HCT116 (cell line): ENCODE results near the gene FOXO3. TPM values are rescaled to one million over a fixed set of nuclear protein-coding genes. Genes with fewer than 3 reads are reported as not detected.

Source experiments
- ATAC-seq: fragments of 200-7000 bp; cut with Tn5 transposase; 2 replicates; pipeline ENCODE4 v1.9.1; 2020; ENCODE audit warnings: mild to moderate bottlenecking, moderate library complexity
- BruUV-seq: library from RNA; stranded (reverse); fragments of 400-500 nt; replicated peaks from 2 replicates; lab custom pipeline; 2021; lab: Mats Ljungman, UMichigan
- CTCF ChIA-PET: fragments of 300-600 bp; sonication (Branson Sonifier 250); formaldehyde crosslinking; loops from one replicate; lab custom pipeline; 2021; ENCODE audit warnings: antibody characterized with exemption; lab: Charles Lee
- POLR2A ChIA-PET: fragments of 300-600, 350-600 bp; sonication (Branson Sonifier 250); formaldehyde crosslinking; loops from one replicate; lab custom pipeline; 2021; ENCODE audit warnings: antibody characterized with exemption; lab: Charles Lee
- RAD21 ChIA-PET, 2 experiments: fragments of 300-600 bp; sonication (Branson Sonifier 250); formaldehyde crosslinking; loops; one replicate each; lab custom pipeline; 2023; ENCODE audit warnings: low total read pairs in 2 of 2; ENCODE audit not compliant: uncharacterized antibody in 2 of 2, unreplicated experiment in 2 of 2, low non-redundant PET in 1 of 2; lab: Charles Lee
- DNase-seq: peaks from one replicate; pipeline ENCODE4 v3.0.0-alpha.2; 2010; ENCODE audit warnings: low read depth, low spot score
- H2AFZ ChIP-seq: fragments of 200-600 bp; shearing (Covaris generic), sonication (generic); 2 replicates; pipeline ENCODE4 v1.6.1; 2017; ENCODE audit warnings: low read depth, mixed run types, mixed read lengths, antibody characterized with exemption, low read length; ENCODE audit not compliant: poor library complexity, severe bottlenecking
- H3K27ac ChIP-seq: 2 replicates; pipeline ENCODE4 v1.5.1; 2012; ENCODE audit warnings: low read depth, low read length
- H3K27me3 ChIP-seq: fragments of 200-600 bp; sonication (generic); 2 replicates; pipeline ENCODE4 v1.6.1; 2016; ENCODE audit warnings: mixed run types, low read length, mixed read lengths; ENCODE audit not compliant: insufficient read depth
- H3K36me3 ChIP-seq, 2 experiments: fragments of 200-500 bp in 1 of 2; fragments of 200-600 bp in 1 of 2; sonication (Bioruptor generic) in 1 of 2; sonication (generic) in 1 of 2; 2 replicates each; pipeline versions ENCODE4 v1.5.1 to v1.6.1; 2014 to 2016; ENCODE audit warnings: low read length in 2 of 2, inconsistent platforms in 1 of 2, mixed read lengths in 1 of 2, mixed run types in 1 of 2; ENCODE audit not compliant: insufficient read depth in 2 of 2, control insufficient read depth in 1 of 2
- H3K4me1 ChIP-seq, 2 experiments: fragments of 200-600 bp in 1 of 2; sonication (generic) in 1 of 2; 2 replicates each; pipeline versions ENCODE4 v1.5.1 to v1.6.1; 2012 to 2017; ENCODE audit warnings: low read length in 2 of 2, inconsistent platforms in 1 of 2, mild to moderate bottlenecking in 1 of 2, mixed read lengths in 1 of 2, mixed run types in 1 of 2, moderate library complexity in 1 of 2; ENCODE audit not compliant: insufficient read depth in 2 of 2, control insufficient read depth in 1 of 2
- H3K4me2 ChIP-seq: fragments of 200-600 bp; sonication (generic); 2 replicates; pipeline ENCODE4 v1.6.1; 2017; ENCODE audit warnings: mixed run types, low read length, mixed read lengths
- H3K4me3 ChIP-seq, 2 experiments: fragments of 200-600 bp in 1 of 2; sonication (generic) in 1 of 2; replicated peaks in 1 of 2; 2 replicates each; pipeline ENCODE4 v1.5.1; 2011 to 2016; ENCODE audit warnings: low read length in 2 of 2, control low read depth in 1 of 2, low read depth in 1 of 2, mild to moderate bottlenecking in 1 of 2, mixed read lengths in 1 of 2, mixed run types in 1 of 2
- H3K79me2 ChIP-seq: fragments of 200-600 bp; sonication (generic); 2 replicates; pipeline ENCODE4 v1.6.1; 2017; ENCODE audit warnings: mild to moderate bottlenecking, mixed run types, low read length, moderate library complexity, mixed read lengths; ENCODE audit not compliant: insufficient read depth
- H3K9ac ChIP-seq: fragments of 200-600 bp; sonication (generic); 2 replicates; pipeline ENCODE4 v1.6.1; 2016; ENCODE audit warnings: low read length, mixed read lengths
- H3K9me2 ChIP-seq: fragments of 200-600 bp; sonication (generic), shearing (Covaris generic); 2 replicates; pipeline ENCODE4 v1.6.1; 2017; ENCODE audit warnings: mixed run types, mild to moderate bottlenecking, moderate library complexity; ENCODE audit not compliant: insufficient read depth
- H3K9me3 ChIP-seq, 2 experiments: fragments of 200-500 bp in 1 of 2; fragments of 200-600 bp in 1 of 2; sonication (Bioruptor generic) in 1 of 2; sonication (generic) in 1 of 2; 2 replicates each; pipeline ENCODE4 v1.6.1; 2014 to 2017; ENCODE audit warnings: low read length in 2 of 2, mixed read lengths in 2 of 2, inconsistent platforms in 1 of 2, low read depth in 1 of 2, mild to moderate bottlenecking in 1 of 2, mixed run types in 1 of 2, moderate library complexity in 1 of 2; ENCODE audit not compliant: control insufficient read depth in 1 of 2, insufficient read depth in 1 of 2
- H4K20me1 ChIP-seq: fragments of 200-600 bp; sonication (generic), shearing (Covaris generic); 2 replicates; pipeline ENCODE4 v1.6.1; 2017; ENCODE audit warnings: mixed run types, mild to moderate bottlenecking, moderate library complexity; ENCODE audit not compliant: insufficient read depth
- CEBPB ChIP-seq: IDR thresholded peaks from 2 replicates; pipeline ENCODE4 v1.6.1; 2012; ENCODE audit warnings: low read depth
- EGR1 ChIP-seq: IDR thresholded peaks from 2 replicates; pipeline ENCODE4 v1.6.1; 2012; ENCODE audit warnings: low read depth
- ELF1 ChIP-seq: IDR thresholded peaks from 2 replicates; pipeline ENCODE4 v1.6.1; 2012; ENCODE audit warnings: low read depth, borderline replicate concordance
- JUND ChIP-seq: IDR thresholded peaks from 2 replicates; pipeline ENCODE4 v1.6.1; 2012
- POLR2A ChIP-seq: IDR thresholded peaks from 2 replicates; pipeline ENCODE4 v1.7.0; 2011; ENCODE audit warnings: borderline replicate concordance; ENCODE audit not compliant: insufficient read depth, insufficient read length; ENCODE audit errors: extremely low read depth
- SP1 ChIP-seq: IDR thresholded peaks from 2 replicates; pipeline ENCODE4 v1.6.1; 2012; ENCODE audit warnings: low read depth
- YY1 ChIP-seq: IDR thresholded peaks from 2 replicates; pipeline ENCODE4 v1.6.1; 2011; ENCODE audit warnings: low read length, low read depth, moderate library complexity, mild to moderate bottlenecking; ENCODE audit not compliant: insufficient replicate concordance; ENCODE audit errors: extremely low read depth
- intact Hi-C: fragments of 100-400 bp; cut with micrococcal nuclease; formaldehyde crosslinking; loops from 2 replicates; pipeline ENCODE4 v1.10.0; 2022
- total RNA-seq: library from RNA; stranded (reverse); gene quantifications from one replicate; pipeline ENCODE4 v1.2.1, GENCODE V29; 2021; ENCODE audit not compliant: unreplicated experiment
- TF ChIP-seq, protein P1 (sequence below), 3 experiments: fragments of 200-600 bp in 1 of 3; sonication (generic) in 1 of 3; IDR thresholded peaks in 2 of 3; conservative IDR thresholded peaks in 1 of 3; 2 replicates each; pipeline ENCODE4 v1.5.1; 2012 to 2017; ENCODE audit warnings: low read depth in 2 of 3, low read length in 2 of 3, antibody characterized with exemption in 1 of 3, borderline replicate concordance in 1 of 3, control low read depth in 1 of 3, mild to moderate bottlenecking in 1 of 3, mixed read lengths in 1 of 3, mixed run types in 1 of 3, moderate library complexity in 1 of 3; ENCODE audit not compliant: insufficient read depth in 1 of 3

FOXO3 gene
- total RNA-seq, 1 experiment from 2014 or later: 40.0 TPM

DNA sequence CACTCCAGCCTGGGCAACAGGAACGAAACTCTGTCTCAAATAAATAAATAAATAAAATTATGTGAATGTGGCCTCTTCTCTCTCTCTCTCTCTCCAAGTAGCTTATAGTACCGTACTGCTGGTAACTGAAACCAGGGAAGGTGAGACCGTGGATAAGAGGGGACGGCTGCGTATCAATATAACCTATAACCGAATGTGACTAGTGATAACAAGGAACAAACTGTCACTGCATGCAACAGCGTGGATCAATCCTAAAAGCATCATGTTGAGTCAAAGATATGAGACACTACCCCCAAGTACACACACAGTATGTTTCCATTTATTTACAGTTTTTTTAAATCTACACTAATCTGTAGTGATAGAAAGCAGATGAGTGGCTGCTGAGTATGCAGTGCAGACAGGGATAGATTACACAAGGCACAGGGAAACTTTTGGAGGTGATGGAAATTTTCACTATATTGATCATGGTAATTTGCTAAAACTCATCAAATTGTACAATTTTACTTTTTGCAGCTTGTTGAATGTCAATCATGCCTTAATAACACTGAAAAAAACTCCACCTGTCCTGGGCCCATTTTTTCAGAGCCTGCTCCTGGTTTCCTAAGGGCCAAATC is 166.1 kb downstream of the FOXO3 start:
- CTCF ChIA-PET: no interaction called here
- H3K27ac ChIP-seq: no peak overlapping the region
- DNase-seq (no peak), ATAC-seq (no peak)
- no peaks in the 10 kb centered on the region for H3K27me3 ChIP-seq
- RAD21 ChIA-PET: no interaction called here
- BruUV-seq: no TSS peak
- H3K4me2 ChIP-seq: no peak overlapping the region
- POLR2A ChIA-PET: no interaction called here
- no peaks in the 10 kb centered on the region; a peak in 1 of 4 replicates for H3K9me3 ChIP-seq
- H4K20me1 ChIP-seq: no peaks in the 10 kb centered on the region
- no peak overlapping the region for H3K4me3 ChIP-seq
- no peak for TF ChIP-seq POLR2A
- TF ChIP-seq JUND: no peak
- TF ChIP-seq, protein P1, sequence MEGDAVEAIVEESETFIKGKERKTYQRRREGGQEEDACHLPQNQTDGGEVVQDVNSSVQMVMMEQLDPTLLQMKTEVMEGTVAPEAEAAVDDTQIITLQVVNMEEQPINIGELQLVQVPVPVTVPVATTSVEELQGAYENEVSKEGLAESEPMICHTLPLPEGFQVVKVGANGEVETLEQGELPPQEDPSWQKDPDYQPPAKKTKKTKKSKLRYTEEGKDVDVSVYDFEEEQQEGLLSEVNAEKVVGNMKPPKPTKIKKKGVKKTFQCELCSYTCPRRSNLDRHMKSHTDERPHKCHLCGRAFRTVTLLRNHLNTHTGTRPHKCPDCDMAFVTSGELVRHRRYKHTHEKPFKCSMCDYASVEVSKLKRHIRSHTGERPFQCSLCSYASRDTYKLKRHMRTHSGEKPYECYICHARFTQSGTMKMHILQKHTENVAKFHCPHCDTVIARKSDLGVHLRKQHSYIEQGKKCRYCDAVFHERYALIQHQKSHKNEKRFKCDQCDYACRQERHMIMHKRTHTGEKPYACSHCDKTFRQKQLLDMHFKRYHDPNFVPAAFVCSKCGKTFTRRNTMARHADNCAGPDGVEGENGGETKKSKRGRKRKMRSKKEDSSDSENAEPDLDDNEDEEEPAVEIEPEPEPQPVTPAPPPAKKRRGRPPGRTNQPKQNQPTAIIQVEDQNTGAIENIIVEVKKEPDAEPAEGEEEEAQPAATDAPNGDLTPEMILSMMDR (IDR thresholded peaks at IDR 0.05 in 2 of 3, conservative IDR thresholded peaks at IDR 0.05 in 1 of 3; ENCODE audit: borderline replicate concordance in 1 of 3, insufficient read depth in 1 of 3, low read depth in 2 of 3, low read length in 2 of 3): no peak
- TF ChIP-seq CEBPB: no peak
- TF ChIP-seq SP1: no peak
- no peak for TF ChIP-seq YY1
- no peak for TF ChIP-seq ELF1
- no peak for TF ChIP-seq EGR1
- H3K4me1 ChIP-seq: peaks cover under 1 to 30% of the 10 kb centered on the region in 2 experiments
- no peaks in the 10 kb centered on the region for H3K79me2 ChIP-seq
- no peaks in the 10 kb centered on the region for H3K36me3 ChIP-seq
- H3K9ac ChIP-seq: no peak overlapping the region
- intact Hi-C loops: no loop called here
- no peaks in the 10 kb centered on the region; the same call in 1 of the 2 replicates for H3K9me2 ChIP-seq
- H2AFZ ChIP-seq: no peak overlapping the region
